ENCODE measurements around the gene EPM2AIP1. TPM values are rescaled to one million over a fixed set of nuclear protein-coding genes. Genes with fewer than 3 reads are reported as not detected.

Gene EPM2AIP1
- total RNA-seq, 1 donor from 2014 or later, result 29.2 TPM

- Mint-ChIP-seq H3K4me1 (ENCODE audit: unreplicated experiment) (no peaks in the 10 kb centered on the region), H3K27me3 (no peaks in the 10 kb centered on the region), H3K9me3 (peaks cover 7% of the 10 kb centered on the region), H3K4me3 (no peak overlapping the region), H3K36me3 (peaks cover 47% of the 10 kb centered on the region), H3K27ac (no peak overlapping the region)
- TF ChIP-seq CTCF (conservative IDR thresholded peaks at IDR 0.05), result no peak
- DNase-seq (ENCODE audit: extremely low spot score, unreplicated experiment), result no peak
Measured at GRCh38 chr3:37032961-37033360, 40.0 kb upstream of the EPM2AIP1 start.

GRCh38 chr3:37031096-37031682 lies 38.3 kb upstream of the EPM2AIP1 start:
- no peak overlapping the region for H3K27ac Mint-ChIP-seq
- H3K4me1 Mint-ChIP-seq (ENCODE audit: unreplicated experiment), result no peaks in the 10 kb centered on the region
- no peaks in the 10 kb centered on the region for H3K9me3 Mint-ChIP-seq
- no peak for DNase-seq (ENCODE audit: extremely low spot score, unreplicated experiment)
- no peak overlapping the region for H3K4me3 Mint-ChIP-seq
- TF ChIP-seq CTCF (conservative IDR thresholded peaks at IDR 0.05), result no peak
- no peaks in the 10 kb centered on the region for H3K27me3 Mint-ChIP-seq
- H3K36me3 Mint-ChIP-seq, result peaks cover 39% of the 10 kb centered on the region

GRCh38 chr3:37030588-37030987 lies 37.7 kb upstream of the EPM2AIP1 start:
- TF ChIP-seq CTCF (conservative IDR thresholded peaks at IDR 0.05), result no peak
- peaks cover 38% of the 10 kb centered on the region for H3K36me3 Mint-ChIP-seq
- no peak overlapping the region for H3K4me3 Mint-ChIP-seq
- H3K27ac Mint-ChIP-seq, result no peak overlapping the region
- no peaks in the 10 kb centered on the region for H3K9me3 Mint-ChIP-seq
- H3K27me3 Mint-ChIP-seq, result no peaks in the 10 kb centered on the region
- no peaks in the 10 kb centered on the region for H3K4me1 Mint-ChIP-seq (ENCODE audit: unreplicated experiment)
- DNase-seq (ENCODE audit: extremely low spot score, unreplicated experiment), result no peak

GRCh38 chr3:37029516-37030163 lies 36.7 kb upstream of the EPM2AIP1 start:
- Mint-ChIP-seq H3K4me3 (no peak overlapping the region), H3K27me3 (no peaks in the 10 kb centered on the region), H3K9me3 (peaks cover 2% of the 10 kb centered on the region), H3K4me1 (ENCODE audit: unreplicated experiment) (no peaks in the 10 kb centered on the region), H3K36me3 (peaks cover 34% of the 10 kb centered on the region), H3K27ac (no peak overlapping the region)
- no peak for TF ChIP-seq CTCF (conservative IDR thresholded peaks at IDR 0.05)
- no peak for DNase-seq (ENCODE audit: extremely low spot score, unreplicated experiment)

GRCh38 chr3:37029111-37029510 lies 36.2 kb upstream of the EPM2AIP1 start:
- Mint-ChIP-seq H3K9me3 (peaks cover 7% of the 10 kb centered on the region), H3K36me3 (peaks cover 37% of the 10 kb centered on the region)

More at GRCh38 chr3:37029111-37029510, 36.2 kb upstream of the EPM2AIP1 start:
- no peak for TF ChIP-seq CTCF (conservative IDR thresholded peaks at IDR 0.05)
- no peaks in the 10 kb centered on the region for H3K27me3 Mint-ChIP-seq
- H3K4me3 Mint-ChIP-seq, result no peak overlapping the region
- H3K27ac Mint-ChIP-seq, result no peak overlapping the region
- DNase-seq (ENCODE audit: extremely low spot score, unreplicated experiment), result no peak
- H3K4me1 Mint-ChIP-seq (ENCODE audit: unreplicated experiment), result no peaks in the 10 kb centered on the region

All from type B pancreatic cell (in vitro differentiated cells).